Calu3 (cell line): ENCODE results near the gene SLC9A3. TPM values are rescaled to one million over a fixed set of nuclear protein-coding genes. Genes with fewer than 3 reads are reported as not detected.

Experiments
- BruUV-seq: library from RNA; stranded (reverse); fragments of 400-500 nt; replicated peaks from 2 replicates; lab custom pipeline; 2021; lab: Mats Ljungman, UMichigan
- CTCF ChIA-PET: fragments of 300-600 bp; sonication (Branson Sonifier 250); formaldehyde crosslinking; loops from one replicate; lab custom pipeline; 2022; ENCODE audit warnings: antibody characterized with exemption; lab: Charles Lee
- DNase-seq: peaks from one replicate; pipeline ENCODE4 v3.0.0; 2022
- H3K27ac Mint-ChIP-seq: one replicate; pipeline ENCODE4 v1.8.0; 2022; ENCODE audit warnings: mixed read lengths; ENCODE audit not compliant: unreplicated experiment
- H3K27me3 Mint-ChIP-seq: one replicate; pipeline ENCODE4 v1.8.0; 2022; ENCODE audit warnings: mixed read lengths; ENCODE audit not compliant: unreplicated experiment
- H3K36me3 Mint-ChIP-seq: one replicate; pipeline ENCODE4 v1.8.0; 2022; ENCODE audit warnings: mild to moderate bottlenecking, moderate library complexity, mixed read lengths; ENCODE audit not compliant: insufficient read depth, unreplicated experiment
- H3K4me1 Mint-ChIP-seq: one replicate; pipeline ENCODE4 v1.8.0; 2022; ENCODE audit warnings: mild to moderate bottlenecking, low read depth, mixed read lengths; ENCODE audit not compliant: unreplicated experiment
- H3K4me3 Mint-ChIP-seq: one replicate; pipeline ENCODE4 v1.8.0; 2022; ENCODE audit warnings: mild to moderate bottlenecking, low read depth, moderate library complexity, mixed read lengths; ENCODE audit not compliant: unreplicated experiment
- H3K9me3 Mint-ChIP-seq: one replicate; pipeline ENCODE4 v1.8.0; 2022; ENCODE audit warnings: low read depth, mixed read lengths; ENCODE audit not compliant: unreplicated experiment
- intact Hi-C: fragments of 100-400 bp; cut with micrococcal nuclease; formaldehyde crosslinking; loops from one replicate; pipeline ENCODE4 v1.10.0; 2022; ENCODE audit not compliant: unreplicated experiment
- total RNA-seq: library from RNA; stranded (reverse); gene quantifications from 2 replicates; pipeline ENCODE4 v1.2.3, GENCODE V29; 2022
- TF ChIP-seq, protein P1 (sequence below): fragments of 200-600 bp; IDR thresholded peaks from one replicate; pipeline ENCODE4 v1.8.0; 2022; ENCODE audit warnings: antibody characterized with exemption; ENCODE audit not compliant: unreplicated experiment

SLC9A3 gene
- total RNA-seq, 1 experiment from 2014 or later, result 1.1 TPM

DNA sequence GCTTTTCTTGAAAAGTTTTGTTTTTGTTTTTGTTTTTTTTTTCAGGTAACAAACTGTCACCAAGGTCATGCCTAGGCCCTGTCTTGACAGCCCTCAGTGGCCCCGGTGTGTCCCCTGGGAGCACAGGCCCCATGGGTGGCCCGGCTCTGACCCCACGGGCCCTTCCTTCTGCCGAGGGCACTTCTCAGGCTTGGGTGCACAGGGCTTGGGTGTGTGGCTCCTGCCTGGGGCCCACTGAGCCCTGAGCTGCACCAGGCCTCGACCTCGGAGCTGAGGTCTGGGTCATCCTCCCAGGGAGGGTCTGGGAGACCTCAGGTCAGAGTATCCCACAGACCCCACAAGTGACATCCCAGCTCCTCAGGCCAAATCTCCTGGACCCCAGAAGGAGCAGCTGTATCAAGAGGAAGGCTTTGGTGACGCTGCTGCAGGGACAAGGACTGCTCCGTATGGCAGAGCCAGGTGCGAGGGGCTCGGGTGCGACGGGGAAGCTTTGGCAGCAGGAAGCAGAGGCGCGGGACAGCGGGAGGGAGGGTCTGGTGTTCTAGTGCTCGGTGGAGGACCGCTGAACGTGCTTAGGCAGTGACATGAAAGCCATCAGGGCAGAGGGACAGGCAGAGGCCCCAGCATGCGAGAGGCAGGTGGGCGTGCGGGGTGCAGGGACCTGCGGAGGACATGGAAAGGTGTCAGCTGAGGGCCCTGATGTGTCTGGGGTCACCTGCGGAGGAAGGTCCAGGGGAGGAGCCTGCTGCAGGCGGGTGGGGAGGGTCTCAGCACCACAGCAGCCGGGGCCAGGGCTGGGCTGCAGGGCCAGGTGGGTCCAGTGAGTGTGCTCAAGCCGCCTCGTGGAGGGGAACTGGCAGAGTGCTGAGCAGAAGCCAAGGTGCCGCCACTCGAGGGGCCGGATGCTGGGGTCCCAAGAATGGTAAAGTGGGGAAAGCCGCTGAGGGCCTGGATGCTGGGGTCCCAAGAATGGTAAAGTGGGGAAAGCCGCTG lies 18.4 kb upstream of the SLC9A3 start:
- intact Hi-C loops, result no loop called here
- Mint-ChIP-seq H3K4me3 (no peak overlapping the region), H3K27me3 (peaks cover 61% of the 10 kb centered on the region), H3K4me1 (no peaks in the 10 kb centered on the region), H3K27ac (no peak overlapping the region), H3K36me3 (no peaks in the 10 kb centered on the region), H3K9me3 (no peaks in the 10 kb centered on the region)
- CTCF ChIA-PET, result interaction anchor here (0.6 to 0.7 kb wide), 2 partner anchors 25 to 72 kb away, joined by 4 to 5 read pairs; no protein-coding TSS in a partner anchor
- TF ChIP-seq, protein P1, sequence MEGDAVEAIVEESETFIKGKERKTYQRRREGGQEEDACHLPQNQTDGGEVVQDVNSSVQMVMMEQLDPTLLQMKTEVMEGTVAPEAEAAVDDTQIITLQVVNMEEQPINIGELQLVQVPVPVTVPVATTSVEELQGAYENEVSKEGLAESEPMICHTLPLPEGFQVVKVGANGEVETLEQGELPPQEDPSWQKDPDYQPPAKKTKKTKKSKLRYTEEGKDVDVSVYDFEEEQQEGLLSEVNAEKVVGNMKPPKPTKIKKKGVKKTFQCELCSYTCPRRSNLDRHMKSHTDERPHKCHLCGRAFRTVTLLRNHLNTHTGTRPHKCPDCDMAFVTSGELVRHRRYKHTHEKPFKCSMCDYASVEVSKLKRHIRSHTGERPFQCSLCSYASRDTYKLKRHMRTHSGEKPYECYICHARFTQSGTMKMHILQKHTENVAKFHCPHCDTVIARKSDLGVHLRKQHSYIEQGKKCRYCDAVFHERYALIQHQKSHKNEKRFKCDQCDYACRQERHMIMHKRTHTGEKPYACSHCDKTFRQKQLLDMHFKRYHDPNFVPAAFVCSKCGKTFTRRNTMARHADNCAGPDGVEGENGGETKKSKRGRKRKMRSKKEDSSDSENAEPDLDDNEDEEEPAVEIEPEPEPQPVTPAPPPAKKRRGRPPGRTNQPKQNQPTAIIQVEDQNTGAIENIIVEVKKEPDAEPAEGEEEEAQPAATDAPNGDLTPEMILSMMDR, result no peak
- DNase-seq, result no peak
- no TSS peak for BruUV-seq

DNA sequence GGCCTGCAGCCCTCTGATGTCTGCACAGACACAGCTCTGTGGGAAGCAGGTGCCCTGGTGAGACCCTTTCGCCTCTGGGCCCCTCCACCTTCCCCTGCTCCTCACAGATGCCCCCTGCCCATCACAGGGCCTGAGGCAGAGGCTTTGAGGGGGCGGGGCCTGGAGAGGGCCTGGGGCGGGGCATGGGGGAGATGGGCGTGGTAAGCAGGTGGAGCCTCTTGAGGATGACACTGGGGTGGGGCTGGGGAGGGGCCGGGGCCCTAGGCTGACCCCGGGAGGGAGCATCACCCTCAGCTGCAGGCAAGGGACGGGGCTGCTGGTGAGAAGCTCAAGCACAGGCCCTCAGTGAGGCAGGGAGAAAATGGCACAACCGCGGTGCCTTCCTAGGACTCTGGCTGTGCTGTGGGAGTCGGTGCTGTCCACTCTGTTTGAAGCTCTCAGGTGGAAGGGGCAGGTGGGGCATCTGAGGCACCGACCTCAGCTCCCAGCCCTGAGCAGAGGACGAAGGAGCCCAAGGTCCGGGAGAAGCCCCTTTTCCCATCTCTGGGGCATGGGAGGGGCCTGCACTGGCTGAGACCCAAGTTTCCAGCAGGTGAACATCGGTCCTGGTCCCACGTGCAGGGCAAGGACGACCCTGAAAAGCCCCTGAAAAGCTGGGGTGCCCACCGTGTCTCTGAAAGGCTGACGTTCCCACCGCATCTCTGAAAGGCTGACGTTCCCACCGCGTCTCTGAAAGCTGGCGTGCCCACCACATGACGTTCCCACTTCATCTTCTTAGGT lies 17.5 kb upstream of the SLC9A3 start:
- no peak overlapping the region for H3K4me3 Mint-ChIP-seq
- TF ChIP-seq, protein P1, result no peak
- H3K9me3 Mint-ChIP-seq, result no peaks in the 10 kb centered on the region
- H3K4me1 Mint-ChIP-seq, result peaks cover under 1% of the 10 kb centered on the region
- H3K36me3 Mint-ChIP-seq, result no peaks in the 10 kb centered on the region
- no TSS peak for BruUV-seq
- no peak for DNase-seq
- peaks cover 66% of the 10 kb centered on the region for H3K27me3 Mint-ChIP-seq
- CTCF ChIA-PET, result interaction anchor here (0.6 kb wide), 1 partner anchor 73 kb away, joined by 5 read pairs; no protein-coding TSS in a partner anchor
- intact Hi-C loops, result no loop called here
- no peak overlapping the region for H3K27ac Mint-ChIP-seq

DNA sequence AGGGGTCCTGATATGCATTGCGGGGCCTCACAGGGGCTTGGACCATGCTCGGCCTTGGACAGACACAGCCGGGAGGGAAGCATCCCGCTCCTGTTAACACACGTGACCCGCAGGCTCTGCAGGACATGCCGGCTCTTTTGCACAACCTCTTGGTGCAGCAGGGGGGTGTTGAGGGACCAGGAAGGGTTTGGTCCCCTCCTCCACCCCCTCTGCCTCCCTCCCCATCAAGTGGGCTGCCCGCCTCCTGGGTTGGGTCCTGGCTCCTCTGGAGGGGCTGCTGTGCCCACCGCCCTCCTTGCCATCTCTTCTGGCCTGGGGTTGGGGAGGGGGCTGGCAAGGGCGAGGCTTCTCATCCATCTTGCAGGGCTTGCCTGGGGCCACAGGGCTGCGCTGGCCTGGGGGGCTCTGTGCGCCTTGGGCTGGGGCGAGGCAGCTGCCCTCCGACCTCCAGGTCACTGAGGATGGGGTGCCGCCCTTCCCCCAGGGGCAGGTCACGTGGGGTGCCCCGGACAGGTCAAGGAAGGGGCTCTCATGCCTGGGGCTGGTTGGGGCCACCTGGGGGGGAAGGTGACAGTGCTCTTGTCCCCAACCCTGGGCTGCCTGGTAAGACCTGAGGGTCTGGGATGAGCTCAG lies 16.8 kb upstream of the SLC9A3 start:
- TF ChIP-seq, protein P1, result no peak
- Mint-ChIP-seq H3K27me3 (peaks cover 74% of the 10 kb centered on the region), H3K9me3 (no peaks in the 10 kb centered on the region), H3K27ac (no peak overlapping the region), H3K4me1 (peaks cover 8% of the 10 kb centered on the region), H3K36me3 (no peaks in the 10 kb centered on the region), H3K4me3 (no peak overlapping the region)
- CTCF ChIA-PET, result no interaction called here
- no TSS peak for BruUV-seq
- DNase-seq, result no peak
- intact Hi-C loops, result no loop called here
